Pons (tissue), 1 donor: ENCODE measurements around the gene RPS28.
"Not testable (repeated sequence)": the region's sequence is repeated elsewhere in the genome, so short reads cannot be mapped to it uniquely, and the experiment has no call there.

Experiments
- DNase-seq: peaks from one replicate; pipeline ENCODE4 v3.0.0-alpha.2; 2016; ENCODE audit warnings: low spot score

RPS28 gene

GRCh38 chr19:8320564-8321066, 681 bp upstream of the RPS28 start:
- DNase-seq, result no peak

GRCh38 chr19:8321986-8322637, 816 bp downstream of the RPS28 start:
- no peak for DNase-seq

DNA sequence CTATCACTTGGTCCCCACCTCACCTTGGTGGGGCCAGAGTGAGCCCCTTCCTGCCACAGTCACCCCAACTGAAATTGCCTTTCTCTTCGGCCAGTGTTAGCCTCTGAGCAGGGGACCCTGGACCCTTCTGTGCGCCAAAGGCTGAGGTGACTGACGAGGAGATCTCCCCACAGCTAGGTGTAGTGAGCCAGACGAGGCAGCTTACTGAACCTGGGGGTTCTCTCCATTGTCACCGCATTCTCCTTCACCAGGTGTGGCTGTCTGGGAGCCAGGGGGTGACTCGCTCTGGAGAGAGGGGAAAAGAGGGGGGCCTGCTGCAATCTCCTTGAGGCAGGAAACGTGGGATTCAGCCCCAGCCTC, 1.3 kb downstream of the RPS28 start:
- DNase-seq, result no peak

GRCh38 chr19:8323781-8324185, 2.5 kb downstream of the RPS28 start:
- no peak for DNase-seq

GRCh38 chr19:8324186-8325050, 3.1 kb downstream of the RPS28 start:
- no peak for DNase-seq

GRCh38 chr19:8325454-8325853, 4.2 kb downstream of the RPS28 start:
- DNase-seq, result no peak

DNA sequence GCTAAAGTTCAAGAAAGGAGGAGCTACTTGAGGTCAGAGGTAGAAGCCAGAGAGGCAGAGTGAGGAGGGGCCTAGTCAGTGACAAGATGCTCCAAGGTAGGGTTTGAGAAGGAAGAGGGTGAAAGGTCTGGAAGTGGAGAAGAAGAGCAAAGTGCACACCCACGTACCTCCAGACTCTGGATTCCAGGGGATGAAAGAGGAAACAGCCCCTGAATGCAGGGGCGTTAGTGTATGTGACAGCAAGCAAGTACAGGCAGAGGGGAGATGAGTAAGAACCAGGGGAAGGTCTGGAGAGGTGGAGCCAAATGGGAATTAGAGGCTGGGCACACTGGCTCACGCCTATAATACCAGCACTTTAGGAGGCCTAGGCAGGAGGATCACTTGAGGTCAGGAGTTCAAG, 8.7 kb downstream of the RPS28 start:
- DNase-seq, result no peak

DNA sequence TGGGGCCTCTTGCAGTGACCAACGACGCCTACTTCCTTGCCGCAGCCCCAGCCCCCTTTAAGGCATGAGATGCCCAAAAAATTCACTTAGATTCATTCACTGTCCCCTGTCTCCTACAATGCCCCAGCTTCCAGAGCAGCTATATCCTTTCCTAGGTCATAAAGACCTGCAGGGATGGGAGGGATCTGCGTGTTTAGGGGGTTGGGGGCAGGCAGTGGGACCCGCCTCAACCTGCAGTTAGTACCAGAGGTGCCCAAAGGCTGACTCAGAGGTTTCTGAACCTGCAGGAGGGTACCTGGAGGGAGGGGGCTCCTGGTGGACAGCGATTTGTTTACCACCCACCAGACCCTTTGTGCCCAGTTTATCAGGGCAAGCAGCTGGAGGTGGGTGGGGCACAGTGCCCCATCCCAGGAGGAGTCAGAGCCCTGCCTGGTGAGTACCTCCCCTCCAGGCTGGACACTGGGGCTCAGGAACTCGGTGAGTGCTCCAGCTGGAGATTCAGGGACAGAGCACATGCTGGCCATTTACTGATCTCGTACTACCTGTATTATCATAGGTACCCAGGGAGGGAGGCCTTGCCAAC, 10.1 kb downstream of the RPS28 start:
- DNase-seq, result no peak

- DNase-seq, result no peak
Measured at GRCh38 chr19:8332976-8333766, 11.9 kb downstream of the RPS28 start.

DNA sequence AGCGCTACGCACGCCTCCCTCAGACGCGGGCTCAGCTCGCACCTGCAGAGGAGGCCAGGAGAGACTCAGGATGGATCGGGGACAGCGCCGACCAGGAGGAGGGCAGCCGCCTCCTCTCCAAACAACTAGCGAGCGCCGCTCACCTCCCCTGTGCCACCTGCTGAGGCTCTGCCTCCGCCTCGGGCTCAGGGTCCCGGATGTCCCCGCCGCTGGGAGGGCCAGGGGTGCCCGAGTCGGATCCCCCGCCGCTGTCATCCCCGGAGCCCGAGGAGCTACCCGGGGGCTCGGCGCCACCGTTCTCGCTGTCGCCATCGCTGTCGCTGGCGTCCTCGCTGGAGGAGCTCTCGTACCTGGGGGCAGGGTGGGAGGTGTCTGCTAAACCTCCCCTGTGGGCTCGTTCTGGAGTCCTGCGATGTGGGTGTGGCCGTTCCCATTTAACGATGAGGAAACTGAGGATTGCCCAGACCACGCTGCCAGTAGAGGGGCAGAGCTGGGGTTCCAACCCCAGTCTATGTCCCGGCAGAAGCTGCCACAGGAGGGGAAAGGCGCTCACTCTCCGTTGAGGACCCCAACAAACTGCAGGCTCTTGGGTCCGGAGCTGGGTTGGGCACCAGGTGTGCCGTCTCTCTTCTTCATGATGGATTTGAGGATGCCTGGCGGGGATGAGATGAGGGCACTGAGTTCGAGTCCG, 12.6 kb downstream of the RPS28 start:
- DNase-seq, result no peak

DNA sequence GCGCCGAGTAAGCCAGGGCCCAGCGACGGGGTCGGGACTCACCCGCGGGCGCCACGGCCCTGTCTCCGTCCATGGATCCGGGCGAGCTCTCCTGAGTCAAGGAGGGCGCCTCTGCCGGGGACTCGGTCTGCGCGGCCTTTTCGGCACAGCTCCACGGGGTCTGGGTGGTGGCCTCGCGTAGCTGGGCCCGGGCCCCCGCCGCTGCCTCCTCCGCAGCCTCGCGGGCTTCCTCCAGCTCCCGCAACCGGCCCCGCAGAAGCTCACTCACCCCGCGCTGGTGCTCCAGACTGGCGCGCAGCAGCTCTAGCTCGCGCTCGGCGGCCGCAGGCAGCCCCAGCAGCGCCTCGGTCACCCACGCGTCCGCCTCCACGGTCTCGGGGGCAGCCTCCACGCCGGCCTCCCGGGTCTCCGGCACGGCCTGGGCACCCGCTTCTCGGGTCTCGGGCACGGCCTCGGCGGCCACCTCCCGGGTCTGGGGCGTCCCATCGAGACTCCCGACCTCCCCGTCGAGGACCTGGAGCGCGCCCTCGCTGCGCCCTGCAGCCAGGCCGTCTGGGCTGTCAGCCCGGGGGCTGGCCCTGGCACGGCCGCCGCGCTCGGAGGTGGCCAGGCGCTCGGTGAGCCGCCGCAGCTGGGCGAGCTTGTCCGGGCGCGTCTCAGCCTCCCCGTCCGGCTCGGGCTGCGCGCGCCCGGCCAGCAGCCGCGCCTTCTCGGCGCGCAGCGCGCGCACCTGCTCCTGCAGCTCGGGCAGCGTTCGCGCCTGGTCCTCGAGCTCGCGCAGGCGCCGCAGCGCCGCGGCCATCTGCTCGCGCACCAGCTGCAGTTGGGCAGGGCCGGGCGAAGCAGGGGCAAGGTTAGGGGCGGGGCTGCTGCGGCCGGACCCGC, 13.4 kb downstream of the RPS28 start:
- DNase-seq, result no peak

- no peak for DNase-seq
Measured at GRCh38 chr19:8335343-8336071, 14.2 kb downstream of the RPS28 start.

DNA sequence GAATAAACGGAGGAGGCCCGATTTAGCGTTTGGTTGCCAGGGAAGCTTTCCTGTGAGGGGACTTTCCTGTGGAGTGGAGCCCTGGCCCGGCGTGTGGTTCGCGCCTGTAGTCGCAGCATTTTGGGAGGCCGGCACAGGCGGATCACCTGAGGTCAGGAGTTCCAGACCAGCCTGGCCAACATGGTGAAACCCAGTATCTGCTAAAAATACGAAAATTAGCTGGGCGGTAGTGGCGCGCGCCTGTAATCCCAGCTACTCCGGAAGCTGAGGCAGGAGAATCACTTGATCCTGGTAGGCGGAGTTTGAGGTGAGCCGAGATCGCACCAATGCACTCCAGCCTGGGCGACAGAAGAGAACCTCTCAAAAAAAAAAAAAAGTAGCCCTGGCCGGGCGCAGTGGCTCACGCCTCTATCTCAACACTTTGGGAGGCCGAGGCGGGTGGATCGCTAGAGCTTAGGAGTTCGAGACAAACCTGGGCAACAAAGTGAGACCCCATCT, 14.8 kb downstream of the RPS28 start:
- no peak for DNase-seq

DNA sequence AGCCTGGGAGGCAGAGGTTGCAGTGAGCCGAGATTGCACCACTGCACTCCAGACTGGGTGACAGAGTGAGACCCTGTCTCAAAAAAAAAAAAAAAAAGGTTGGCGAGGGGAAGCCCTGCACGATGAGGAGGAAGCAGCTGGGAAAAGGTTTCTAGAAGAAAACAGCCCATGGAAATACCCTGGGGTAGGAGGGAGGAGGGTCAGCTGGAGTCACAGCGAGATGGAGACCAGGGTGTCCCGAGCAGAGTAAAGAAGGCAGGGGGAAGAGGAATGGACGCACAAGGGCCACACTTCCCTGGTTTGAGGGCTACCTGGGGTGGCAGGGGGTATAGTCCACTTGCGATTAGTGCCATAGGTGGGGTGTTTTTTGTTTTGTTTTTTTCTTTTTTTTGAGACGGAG, 15.4 kb downstream of the RPS28 start:
- no peak for DNase-seq

DNA sequence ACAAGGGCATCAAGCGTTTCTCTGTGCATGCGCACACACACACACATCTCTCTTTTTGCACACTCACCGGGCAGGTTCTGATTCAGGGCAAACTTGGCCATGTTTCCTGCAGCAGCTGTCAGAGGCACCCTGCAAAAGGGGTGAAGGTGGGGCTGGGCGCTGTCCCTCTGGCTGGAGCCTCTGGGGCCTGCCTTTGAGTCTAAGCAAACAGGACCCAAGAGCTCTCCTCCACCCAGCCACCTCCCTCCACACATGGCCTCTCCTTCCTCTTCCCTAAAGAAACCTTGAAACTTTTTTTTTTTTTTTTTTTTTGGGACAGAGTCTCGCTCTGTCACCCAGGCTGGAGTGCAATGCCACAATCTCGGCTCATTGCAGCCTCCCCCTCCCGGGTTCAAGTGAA, 16.4 kb downstream of the RPS28 start:
- DNase-seq, result no peak

- no peak for DNase-seq
Measured at GRCh38 chr19:8338835-8339234, 17.5 kb downstream of the RPS28 start.

GRCh38 chr19:8340341-8341096, 19.2 kb downstream of the RPS28 start:
- no peak for DNase-seq

DNA sequence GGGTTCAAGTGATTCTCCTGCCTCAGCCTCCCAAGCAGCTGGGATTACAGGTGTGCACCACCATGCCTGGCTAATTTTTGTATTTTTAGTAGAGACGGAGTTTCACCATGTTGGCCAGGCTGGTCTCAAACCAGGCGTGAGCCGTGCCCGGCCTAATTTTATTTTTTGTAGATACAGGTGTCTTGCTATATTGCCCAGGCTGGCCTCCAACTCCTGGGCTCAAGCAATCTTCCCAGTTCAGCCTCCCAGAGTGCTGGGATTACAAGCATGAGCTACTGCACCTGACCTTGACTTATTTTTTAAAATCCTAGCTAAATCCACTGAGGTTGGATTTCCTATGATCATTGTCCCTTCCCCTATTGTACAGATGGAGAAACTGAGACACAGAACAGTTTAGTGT, 20.2 kb downstream of the RPS28 start:
- not testable (repeated sequence) for DNase-seq

DNA sequence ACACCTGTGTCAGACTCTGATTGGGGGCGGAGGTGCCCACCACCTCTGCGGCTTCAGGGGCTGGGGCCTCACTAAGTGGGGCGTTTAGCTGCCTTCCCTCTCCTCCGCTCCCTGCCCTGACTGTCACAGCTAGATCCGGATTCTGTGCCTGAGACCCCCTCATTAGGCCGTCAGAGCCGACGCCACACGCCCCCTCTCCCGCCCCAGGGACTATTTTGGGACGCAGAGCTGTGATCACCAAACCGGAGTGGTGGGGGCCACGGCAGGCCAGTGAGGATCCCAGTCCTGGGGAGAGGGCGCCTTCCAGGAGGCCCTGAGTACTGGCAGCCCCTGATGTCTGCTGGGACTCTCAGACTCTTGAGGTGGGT, 21.0 kb downstream of the RPS28 start:
- DNase-seq, result no peak
